ENCODE measurements around the gene TSNAXIP1.

DNA sequence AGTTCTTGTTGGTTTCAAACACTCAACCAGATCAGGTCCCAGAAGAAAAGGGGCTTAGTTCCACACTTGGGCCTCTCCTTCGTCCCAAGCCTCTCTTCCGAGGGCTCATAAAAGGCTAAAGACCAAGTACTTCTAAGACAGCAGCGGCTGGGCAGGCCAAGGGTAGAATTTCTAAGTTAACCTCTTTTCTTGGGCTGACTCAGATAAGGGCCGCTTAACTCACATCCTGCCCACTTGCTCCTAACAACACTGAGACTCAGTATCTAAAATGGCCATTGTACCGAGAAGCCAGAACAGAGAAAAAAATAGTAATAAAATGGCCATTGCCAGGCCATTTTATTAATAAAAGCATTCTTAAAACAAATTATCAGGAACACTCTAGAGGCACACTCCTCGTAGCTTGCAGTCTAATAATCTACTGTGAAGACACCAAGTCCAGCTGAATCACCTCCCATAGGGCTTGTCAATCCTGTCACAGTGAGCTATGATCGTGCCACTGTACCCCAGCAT is 42.5 kb upstream of the TSNAXIP1 start:
- TF ChIP-seq, protein P1, sequence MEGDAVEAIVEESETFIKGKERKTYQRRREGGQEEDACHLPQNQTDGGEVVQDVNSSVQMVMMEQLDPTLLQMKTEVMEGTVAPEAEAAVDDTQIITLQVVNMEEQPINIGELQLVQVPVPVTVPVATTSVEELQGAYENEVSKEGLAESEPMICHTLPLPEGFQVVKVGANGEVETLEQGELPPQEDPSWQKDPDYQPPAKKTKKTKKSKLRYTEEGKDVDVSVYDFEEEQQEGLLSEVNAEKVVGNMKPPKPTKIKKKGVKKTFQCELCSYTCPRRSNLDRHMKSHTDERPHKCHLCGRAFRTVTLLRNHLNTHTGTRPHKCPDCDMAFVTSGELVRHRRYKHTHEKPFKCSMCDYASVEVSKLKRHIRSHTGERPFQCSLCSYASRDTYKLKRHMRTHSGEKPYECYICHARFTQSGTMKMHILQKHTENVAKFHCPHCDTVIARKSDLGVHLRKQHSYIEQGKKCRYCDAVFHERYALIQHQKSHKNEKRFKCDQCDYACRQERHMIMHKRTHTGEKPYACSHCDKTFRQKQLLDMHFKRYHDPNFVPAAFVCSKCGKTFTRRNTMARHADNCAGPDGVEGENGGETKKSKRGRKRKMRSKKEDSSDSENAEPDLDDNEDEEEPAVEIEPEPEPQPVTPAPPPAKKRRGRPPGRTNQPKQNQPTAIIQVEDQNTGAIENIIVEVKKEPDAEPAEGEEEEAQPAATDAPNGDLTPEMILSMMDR (IDR thresholded peaks at IDR 0.05) = no peak
- TF ChIP-seq POLR2A (IDR thresholded peaks at IDR 0.05) = no peak

Data from Peyer's patch (tissue), 4 donors.